Embryonic facial prominence (tissue), 1 donor: ENCODE measurements around the gene OLFML3.
"Not testable (repeated sequence)": the region's sequence is repeated elsewhere in the genome, so short reads cannot be mapped to it uniquely, and the experiment has no call there.

Source experiments
- DNase-seq: peaks from one replicate; pipeline ENCODE4 v3.0.0-alpha.2; 2016; ENCODE audit errors: extremely low spot score

Gene OLFML3

DNA sequence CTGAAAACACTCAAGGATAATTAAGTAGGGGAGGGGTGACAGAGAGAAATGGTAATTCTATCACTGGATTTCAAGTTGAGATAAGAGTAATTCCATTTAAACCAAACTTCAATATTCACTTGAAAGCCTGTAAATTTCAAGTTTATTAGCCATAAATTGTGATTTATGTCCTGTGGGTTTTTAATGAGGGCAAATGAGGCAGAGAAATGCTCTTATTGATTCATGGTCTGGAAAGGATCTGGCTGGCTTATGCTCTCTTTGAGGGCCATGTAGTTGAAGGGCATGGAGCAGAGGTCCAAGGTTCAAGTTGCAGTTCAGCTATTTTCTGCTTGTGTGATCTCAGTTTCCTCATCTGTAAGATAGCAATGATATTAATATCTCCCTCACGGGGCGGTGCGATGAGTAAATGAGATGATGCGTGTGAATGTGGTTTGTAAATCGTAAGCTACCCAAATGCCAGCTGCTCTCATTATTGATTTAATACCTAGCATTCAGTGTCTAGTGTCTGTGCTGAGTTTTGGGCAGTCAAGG is 12.3 kb downstream of the OLFML3 start:
- DNase-seq = no peak

DNA sequence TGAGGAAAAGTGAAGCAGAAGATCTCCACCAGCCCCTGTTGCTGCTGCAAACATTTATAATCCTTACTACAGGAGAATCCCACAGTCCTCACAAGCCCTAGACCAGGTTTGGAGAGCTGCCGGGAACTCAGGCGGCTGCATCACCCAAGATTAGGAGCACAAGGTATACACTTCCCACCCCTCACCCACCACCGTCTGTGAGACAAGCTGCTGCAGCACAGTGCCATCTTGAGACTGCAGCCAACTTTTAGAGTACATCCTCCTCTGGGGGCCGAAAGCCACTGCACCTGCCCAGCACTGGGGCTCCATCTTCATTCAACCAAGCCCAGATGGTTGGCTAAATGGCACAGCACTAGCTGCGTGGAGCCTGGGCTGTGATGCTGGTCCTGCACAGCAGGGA is 13.8 kb downstream of the OLFML3 start:
- DNase-seq = no peak

DNA sequence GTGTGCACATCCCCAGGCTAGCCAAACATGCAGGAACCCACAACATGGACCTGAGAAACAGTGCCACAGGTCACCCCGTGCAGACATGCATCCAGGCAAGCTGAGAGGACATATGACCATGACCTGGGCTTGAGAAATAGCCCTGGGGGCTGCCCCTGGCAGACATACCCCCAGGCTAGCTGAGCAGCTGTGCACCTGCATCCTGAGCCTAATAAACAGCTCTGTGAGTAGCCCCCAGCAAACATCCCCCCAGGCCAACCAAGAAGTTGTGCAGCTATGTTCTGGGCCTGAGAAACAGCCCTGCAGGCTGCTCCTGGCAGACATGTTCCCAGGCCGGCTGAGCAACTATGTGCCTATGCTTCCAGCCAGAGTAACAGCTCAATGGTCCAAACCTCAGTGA is 14.5 kb downstream of the OLFML3 start:
- DNase-seq = no peak

GRCh38 chr1:113995382-113995781 is 16.1 kb downstream of the OLFML3 start:
- no peak for DNase-seq

GRCh38 chr1:113998361-113998760 is 19.1 kb downstream of the OLFML3 start:
- DNase-seq = no peak

- DNase-seq = no peak
Measured at GRCh38 chr1:113999233-113999632, 20.0 kb downstream of the OLFML3 start.

GRCh38 chr1:113999799-114000198 is 20.5 kb downstream of the OLFML3 start:
- no peak for DNase-seq

GRCh38 chr1:114000406-114000805 is 21.1 kb downstream of the OLFML3 start:
- no peak for DNase-seq

DNA sequence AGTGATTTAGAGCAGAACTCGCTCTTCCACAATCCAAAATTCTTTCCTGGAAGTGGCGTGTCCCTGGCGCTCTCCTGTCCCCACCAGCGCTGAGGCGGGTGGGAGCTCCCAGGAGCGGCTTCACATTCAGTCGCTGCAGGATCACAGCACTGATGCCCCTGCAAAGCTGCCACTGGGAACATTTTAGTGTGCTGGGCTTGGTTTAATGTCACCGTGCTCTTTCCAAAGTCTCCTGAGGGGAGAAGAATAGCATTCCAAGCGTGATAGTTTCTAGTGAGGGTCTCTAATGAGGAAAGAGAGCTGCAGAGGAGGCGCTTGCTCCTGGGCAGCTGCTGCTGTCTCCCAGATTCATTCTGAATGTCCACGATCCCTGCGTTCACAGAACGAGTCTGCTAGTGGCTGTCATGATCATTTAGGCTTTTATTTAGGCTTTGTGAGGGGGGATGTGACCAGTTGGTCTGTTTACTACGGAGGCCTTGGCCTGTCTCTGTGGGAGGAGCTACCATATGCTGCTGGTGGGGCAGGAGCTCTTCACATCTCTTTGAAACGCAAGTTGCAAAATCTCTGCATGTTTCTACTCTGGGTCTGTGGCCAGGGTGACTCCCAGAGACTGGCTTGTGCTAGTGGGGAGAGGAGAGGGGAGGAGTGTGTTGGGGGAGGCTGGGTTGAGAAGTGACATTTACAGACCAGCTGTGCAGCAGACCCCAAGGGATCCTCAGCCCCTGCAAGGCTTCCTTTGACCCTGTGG is 23.4 kb downstream of the OLFML3 start:
- no peak for DNase-seq

DNA sequence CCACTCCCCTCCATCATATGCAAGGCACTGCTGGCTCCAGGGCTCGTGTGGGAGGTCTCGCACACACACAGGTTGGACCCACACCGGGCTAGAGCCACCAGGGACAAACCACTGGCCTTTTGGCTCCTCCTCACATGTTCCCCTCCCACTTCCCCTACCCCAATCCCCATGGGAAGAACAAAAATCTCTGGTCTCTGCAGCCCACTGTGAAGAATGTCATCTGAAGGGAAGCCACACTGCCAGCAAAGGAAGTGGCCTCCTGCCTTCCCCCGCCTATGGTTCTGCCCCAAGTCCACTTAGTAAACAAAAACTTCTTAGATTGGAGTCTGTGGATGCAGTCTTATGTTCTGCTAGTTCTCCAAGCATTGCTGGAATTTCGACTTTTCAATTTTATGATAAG is 24.2 kb downstream of the OLFML3 start:
- no peak for DNase-seq

DNA sequence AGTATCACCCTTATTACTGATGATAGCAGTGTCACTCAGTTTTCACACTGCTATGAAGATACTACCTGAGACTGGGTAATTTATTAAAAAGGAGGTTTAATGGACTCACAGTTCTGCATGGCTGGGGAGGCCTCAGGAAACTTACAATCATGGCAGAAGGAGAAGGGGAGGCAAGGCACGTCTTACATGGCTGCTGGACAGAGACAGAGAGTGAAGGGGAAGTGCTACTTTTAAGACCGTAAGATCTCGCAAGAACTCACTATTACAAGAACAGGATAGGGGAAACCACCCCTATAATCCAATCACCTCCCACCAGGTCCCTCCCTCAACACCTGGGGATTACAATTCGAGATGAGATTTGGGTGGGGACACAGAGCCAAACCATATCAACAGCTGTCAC is 27.6 kb downstream of the OLFML3 start:
- not testable (repeated sequence) for DNase-seq

DNA sequence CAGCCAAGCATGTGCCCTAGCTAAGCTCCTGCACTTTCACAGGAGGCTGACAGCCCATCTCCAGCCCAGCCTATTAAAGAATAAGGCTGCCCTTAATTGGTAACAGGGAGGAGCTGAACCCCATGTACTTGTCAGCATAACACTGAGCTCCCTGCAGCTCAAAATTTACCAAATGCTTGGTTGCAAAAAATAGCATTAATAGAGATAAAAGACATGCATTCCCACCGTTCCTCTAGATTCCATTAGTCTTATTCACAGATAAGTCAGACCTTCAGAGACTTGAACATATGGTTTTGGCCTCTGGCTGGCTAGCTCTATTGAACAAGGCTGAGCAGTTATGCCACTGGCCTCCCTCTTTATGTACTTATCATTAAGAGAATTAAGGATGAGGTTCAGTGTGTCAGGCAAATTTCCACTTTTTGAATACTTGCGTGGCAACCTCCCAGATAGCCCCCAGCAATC is 29.2 kb downstream of the OLFML3 start:
- DNase-seq = no peak

- no peak for DNase-seq
Measured at GRCh38 chr1:114008993-114009392, 29.7 kb downstream of the OLFML3 start.

DNA sequence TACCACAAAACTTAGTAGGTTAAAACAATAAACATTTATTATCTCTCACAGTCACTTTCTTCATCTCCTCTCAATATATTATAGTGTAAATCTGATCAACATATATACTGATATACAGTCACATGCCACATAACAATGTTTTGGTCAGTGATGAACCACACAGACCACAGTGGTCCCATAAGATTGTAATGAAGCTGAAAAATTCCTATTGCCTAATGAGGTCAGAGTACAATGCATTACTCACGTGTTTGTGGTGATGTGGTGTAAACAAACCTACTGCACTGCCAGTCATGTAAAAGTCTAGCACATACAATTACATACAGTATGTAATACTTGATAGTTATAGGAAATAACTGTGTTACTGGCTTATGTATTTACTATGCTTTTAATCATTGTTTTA is 30.1 kb downstream of the OLFML3 start:
- DNase-seq = no peak

GRCh38 chr1:114010433-114011184 is 31.3 kb downstream of the OLFML3 start:
- DNase-seq = no peak

DNA sequence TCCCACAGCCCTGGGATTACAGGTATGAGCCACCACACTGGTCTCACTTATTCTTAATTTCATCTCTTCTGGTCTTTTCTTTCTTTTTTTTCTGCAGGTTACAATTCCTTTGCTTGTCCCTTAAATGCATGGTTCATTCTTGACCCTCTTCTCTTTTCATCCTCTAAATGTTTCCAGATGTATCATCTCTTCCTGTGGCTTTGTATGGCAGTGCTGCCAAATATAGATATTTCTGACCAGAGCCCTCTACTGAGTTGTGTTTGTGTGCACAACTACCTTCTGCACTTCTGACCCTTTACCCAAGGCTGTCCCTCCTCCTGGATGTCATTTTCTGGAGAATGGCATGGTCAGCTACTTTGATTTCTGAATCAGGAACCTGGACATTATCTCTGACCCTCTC is 32.5 kb downstream of the OLFML3 start:
- no peak for DNase-seq

DNA sequence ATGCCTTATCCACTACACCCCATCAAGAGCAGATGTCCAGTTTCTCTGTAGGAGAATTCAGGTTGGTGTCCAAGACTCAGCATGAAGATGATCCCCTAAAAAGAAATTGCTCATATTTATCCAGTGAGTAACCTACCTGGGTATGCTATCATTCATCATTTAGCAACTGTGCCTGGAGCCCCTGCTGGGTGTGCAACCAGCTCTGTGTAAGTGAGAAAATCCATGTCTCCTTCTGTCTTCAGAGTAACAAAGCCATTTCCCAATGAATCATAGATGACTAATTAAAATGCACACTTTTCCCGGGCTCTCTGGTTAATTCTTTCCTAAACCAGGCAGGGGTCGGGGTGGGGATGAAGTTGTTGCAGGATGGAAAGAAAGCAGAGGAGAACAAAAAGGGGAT is 35.8 kb downstream of the OLFML3 start:
- no peak for DNase-seq

DNA sequence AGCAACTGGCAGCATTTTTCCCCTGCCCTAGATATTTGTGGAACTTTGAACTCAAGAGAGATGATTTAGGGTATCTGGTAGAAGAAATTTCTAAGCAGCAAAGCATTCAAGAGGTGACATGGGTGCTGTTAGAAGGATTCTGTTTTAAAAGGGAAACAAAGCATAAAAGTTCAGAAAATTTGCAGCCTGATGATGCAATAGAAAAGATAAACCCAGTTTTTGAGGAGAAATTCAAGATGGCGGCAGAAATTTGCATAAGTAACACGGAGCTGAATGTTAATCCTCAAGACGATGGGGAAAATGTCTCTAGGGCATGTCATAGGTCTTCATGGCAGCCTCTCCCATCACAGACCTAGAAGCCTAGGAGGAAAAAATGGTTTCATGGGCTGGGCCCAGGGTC is 40.5 kb downstream of the OLFML3 start:
- not testable (repeated sequence) for DNase-seq

GRCh38 chr1:114021665-114022099 is 42.4 kb downstream of the OLFML3 start:
- no peak for DNase-seq

DNA sequence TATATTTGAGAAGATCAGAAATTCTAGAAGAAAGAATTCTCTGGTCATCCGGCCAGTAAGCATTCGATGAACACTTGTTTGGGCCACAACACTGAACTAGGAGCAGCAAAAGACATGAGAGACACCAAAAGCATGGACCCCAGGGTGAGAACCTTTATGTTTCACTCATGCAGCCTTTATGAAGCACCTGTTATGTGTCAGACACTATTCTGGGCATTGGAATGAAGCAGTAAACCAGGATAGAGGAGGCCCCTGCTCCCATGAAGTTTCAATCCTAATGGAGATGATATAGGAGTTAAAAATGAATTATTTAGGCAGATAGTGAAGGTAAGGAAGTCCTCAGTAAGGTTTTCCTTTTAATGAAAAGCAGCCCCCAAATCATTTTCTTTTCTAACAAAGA is 43.6 kb downstream of the OLFML3 start:
- no peak for DNase-seq

- no peak for DNase-seq
Measured at GRCh38 chr1:114023377-114023776, 44.1 kb downstream of the OLFML3 start.

DNA sequence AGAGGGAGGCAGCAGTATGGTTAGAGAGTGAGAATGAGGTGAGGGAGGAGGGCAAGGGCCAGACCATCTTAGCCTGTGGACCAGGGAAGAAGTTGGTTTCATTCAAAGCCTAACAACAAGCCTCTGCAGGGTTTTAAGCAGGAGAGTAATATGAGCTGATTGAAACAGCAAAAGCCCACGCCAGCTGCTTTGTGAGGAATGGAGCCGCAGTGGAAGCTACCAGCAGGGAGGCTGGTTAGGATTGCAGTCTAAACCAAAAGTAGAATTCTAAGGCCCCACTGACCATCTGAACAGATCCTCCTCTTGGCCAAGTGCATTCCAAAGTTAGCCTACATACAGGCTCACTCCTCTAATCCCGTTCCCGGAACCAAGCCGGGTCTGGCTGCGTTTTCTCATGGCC is 44.8 kb downstream of the OLFML3 start:
- no peak for DNase-seq
